Activated naive CD4-positive, alpha-beta T cell treated with anti-CD3 and anti-CD28 coated beads, Interleukin-2, amount 10 ng/mL, durations not matched to agents 7 days and 5 days (primary cell): ENCODE results near the gene SPNS2.
A peak's percentile ranks its signal among the peaks of the same experiment; 100 is the strongest.

Source experiments
- CTCF ChIA-PET: fragments of 350-600 bp; sonication (Branson Sonifier 250); formaldehyde crosslinking; loops from one replicate; lab custom pipeline; 2021; ENCODE audit warnings: antibody characterized with exemption; lab: Charles Lee
- DNase-seq: peaks from one replicate; pipeline ENCODE4 v3.0.0-alpha.2; 2020
- H3K27ac Mint-ChIP-seq: one replicate; pipeline ENCODE4 v1.8.0; 2021; ENCODE audit warnings: mild to moderate bottlenecking, moderate library complexity, mixed read lengths
- H3K27me3 Mint-ChIP-seq: one replicate; pipeline ENCODE4 v1.8.0; 2021; ENCODE audit warnings: mild to moderate bottlenecking, mixed read lengths
- H3K36me3 Mint-ChIP-seq: one replicate; pipeline ENCODE4 v1.8.0; 2021; ENCODE audit warnings: mixed read lengths
- H3K4me1 Mint-ChIP-seq: one replicate; pipeline ENCODE4 v1.8.0; 2021; ENCODE audit warnings: mixed read lengths
- H3K4me3 Mint-ChIP-seq: one replicate; pipeline ENCODE4 v1.8.0; 2021; ENCODE audit warnings: mild to moderate bottlenecking, moderate library complexity, mixed read lengths
- H3K9me3 Mint-ChIP-seq: one replicate; pipeline ENCODE4 v1.8.0; 2021; ENCODE audit warnings: mixed read lengths

SPNS2 gene

GRCh38 chr17:4476017-4476416 is 22.7 kb upstream of the SPNS2 start:
- Mint-ChIP-seq H3K4me3 (no peak overlapping the region), H3K4me1 (peaks cover 17% of the 10 kb centered on the region), H3K27ac (no peak overlapping the region), H3K9me3 (no peaks in the 10 kb centered on the region), H3K36me3 (no peaks in the 10 kb centered on the region), H3K27me3 (peaks cover 12% of the 10 kb centered on the region)
- CTCF ChIA-PET: no interaction called here
- no peak for DNase-seq

GRCh38 chr17:4476511-4477070 is 22.1 kb upstream of the SPNS2 start:
- no peak overlapping the region for H3K27ac Mint-ChIP-seq
- no peak overlapping the region for H3K4me3 Mint-ChIP-seq
- peaks cover 3% of the 10 kb centered on the region for H3K36me3 Mint-ChIP-seq
- peaks cover 23% of the 10 kb centered on the region for H3K4me1 Mint-ChIP-seq
- CTCF ChIA-PET: no interaction called here
- DNase-seq: no peak
- H3K27me3 Mint-ChIP-seq: peaks cover 12% of the 10 kb centered on the region
- no peaks in the 10 kb centered on the region for H3K9me3 Mint-ChIP-seq

GRCh38 chr17:4477255-4477791 is 21.4 kb upstream of the SPNS2 start:
- no peak for DNase-seq
- Mint-ChIP-seq H3K36me3 (peaks cover 3% of the 10 kb centered on the region), H3K4me3 (no peak overlapping the region), H3K27ac (no peak overlapping the region), H3K9me3 (no peaks in the 10 kb centered on the region), H3K4me1 (peaks cover 30% of the 10 kb centered on the region), H3K27me3 (peaks cover 7% of the 10 kb centered on the region)
- CTCF ChIA-PET: no interaction called here

- peaks cover 39% of the 10 kb centered on the region for H3K4me1 Mint-ChIP-seq
- DNase-seq: no peak
- no peak overlapping the region for H3K27ac Mint-ChIP-seq
- peaks cover 2% of the 10 kb centered on the region for H3K27me3 Mint-ChIP-seq
- peaks cover 3% of the 10 kb centered on the region for H3K36me3 Mint-ChIP-seq
- CTCF ChIA-PET: interaction anchor here (0.6 kb wide), 1 partner anchor 413 kb away, joined by 3 read pairs; no protein-coding TSS in a partner anchor
- H3K4me3 Mint-ChIP-seq: no peak overlapping the region
- H3K9me3 Mint-ChIP-seq: no peaks in the 10 kb centered on the region
These were observed 20.3 kb upstream of the SPNS2 start for GRCh38 chr17:4478318-4478830.

- no peaks in the 10 kb centered on the region for H3K27me3 Mint-ChIP-seq
- H3K27ac Mint-ChIP-seq: peak overlapping the region; percentile 68
- CTCF ChIA-PET: no interaction called here
- no peak for DNase-seq
- H3K4me1 Mint-ChIP-seq: peaks cover 44% of the 10 kb centered on the region
- H3K36me3 Mint-ChIP-seq: peaks cover 5% of the 10 kb centered on the region
- H3K9me3 Mint-ChIP-seq: no peaks in the 10 kb centered on the region
- no peak overlapping the region for H3K4me3 Mint-ChIP-seq
These were observed 19.2 kb upstream of the SPNS2 start for GRCh38 chr17:4479340-4479981.

- peaks cover 9% of the 10 kb centered on the region for H3K36me3 Mint-ChIP-seq
- DNase-seq: no peak
- CTCF ChIA-PET: no interaction called here
- H3K4me3 Mint-ChIP-seq: no peak overlapping the region
- peak overlapping the region; percentile 97 for H3K27ac Mint-ChIP-seq
- H3K4me1 Mint-ChIP-seq: peaks cover 50% of the 10 kb centered on the region
- no peaks in the 10 kb centered on the region for H3K27me3 Mint-ChIP-seq
- no peaks in the 10 kb centered on the region for H3K9me3 Mint-ChIP-seq
These were observed 18.5 kb upstream of the SPNS2 start for GRCh38 chr17:4479982-4480751.

- CTCF ChIA-PET: interaction anchor here (0.6 to 1.3 kb wide), 2 partner anchors 60 to 280 kb away, joined by 3 to 5 read pairs; no protein-coding TSS in a partner anchor
- peak overlapping the region; percentile 70 for H3K4me3 Mint-ChIP-seq
- H3K9me3 Mint-ChIP-seq: no peaks in the 10 kb centered on the region
- H3K4me1 Mint-ChIP-seq: peaks cover 60% of the 10 kb centered on the region
- DNase-seq: peak; percentile 74
- peaks cover 14% of the 10 kb centered on the region for H3K36me3 Mint-ChIP-seq
- H3K27ac Mint-ChIP-seq: peak overlapping the region; percentile 97
- no peaks in the 10 kb centered on the region for H3K27me3 Mint-ChIP-seq
These were observed 17.5 kb upstream of the SPNS2 start for GRCh38 chr17:4480929-4481898.

GRCh38 chr17:4482338-4483011 is 16.2 kb upstream of the SPNS2 start:
- Mint-ChIP-seq H3K4me1 (peaks cover 70% of the 10 kb centered on the region), H3K9me3 (no peaks in the 10 kb centered on the region), H3K36me3 (peaks cover 15% of the 10 kb centered on the region), H3K27me3 (no peaks in the 10 kb centered on the region), H3K27ac (peak overlapping the region; percentile 42), H3K4me3 (no peak overlapping the region)
- CTCF ChIA-PET: interaction anchor here (0.9 to 1.3 kb wide), 3 partner anchors 18 to 62 kb away, joined by 3 to 5 read pairs (median 3); no protein-coding TSS in a partner anchor
- no peak for DNase-seq

- no peak for DNase-seq
- H3K27ac Mint-ChIP-seq: no peak overlapping the region
- CTCF ChIA-PET: interaction anchor here (0.9 kb wide), 1 partner anchor 62 kb away, joined by 3 read pairs; no protein-coding TSS in a partner anchor
- H3K36me3 Mint-ChIP-seq: peaks cover 15% of the 10 kb centered on the region
- H3K9me3 Mint-ChIP-seq: no peaks in the 10 kb centered on the region
- H3K4me3 Mint-ChIP-seq: no peak overlapping the region
- peaks cover 70% of the 10 kb centered on the region for H3K4me1 Mint-ChIP-seq
- no peaks in the 10 kb centered on the region for H3K27me3 Mint-ChIP-seq
These were observed 15.5 kb upstream of the SPNS2 start for GRCh38 chr17:4483012-4483840.

- Mint-ChIP-seq H3K27me3 (peaks cover 6% of the 10 kb centered on the region), H3K27ac (peak overlapping the region; percentile 87), H3K4me3 (peak overlapping the region; percentile 86), H3K36me3 (peaks cover 15% of the 10 kb centered on the region), H3K9me3 (no peaks in the 10 kb centered on the region), H3K4me1 (peaks cover 53% of the 10 kb centered on the region)
- CTCF ChIA-PET: no interaction called here
- peak; percentile 70 for DNase-seq
These were observed 12.7 kb upstream of the SPNS2 start for GRCh38 chr17:4485676-4486646.

GRCh38 chr17:4487296-4487695 is 11.4 kb upstream of the SPNS2 start:
- H3K9me3 Mint-ChIP-seq: no peaks in the 10 kb centered on the region
- peaks cover 40% of the 10 kb centered on the region for H3K4me1 Mint-ChIP-seq
- peak overlapping the region; percentile 7 for H3K4me3 Mint-ChIP-seq
- no peak overlapping the region for H3K27ac Mint-ChIP-seq
- no peak for DNase-seq
- CTCF ChIA-PET: no interaction called here
- H3K36me3 Mint-ChIP-seq: peaks cover 12% of the 10 kb centered on the region
- peaks cover 6% of the 10 kb centered on the region for H3K27me3 Mint-ChIP-seq
